B cell (primary cell): ENCODE data around the gene RGS6. TPM values are rescaled to one million over a fixed set of nuclear protein-coding genes. Genes with fewer than 3 reads are reported as not detected.

ENCODE experiments used
- ATAC-seq: fragments of 200-7000 bp; cut with Tn5 transposase; one replicate; pipeline ENCODE4 v1.10.0; 2021; ENCODE audit warnings: low read depth, mild to moderate bottlenecking, moderate number of reproducible peaks, moderate library complexity
- CTCF ChIA-PET: fragments of 350-600 bp; sonication (Branson Sonifier 250); formaldehyde crosslinking; loops from one replicate; lab custom pipeline; 2021; ENCODE audit warnings: antibody characterized with exemption, inconsistent platforms; lab: Charles Lee
- POLR2A ChIA-PET: fragments of 350-600 bp; sonication (Branson Sonifier 250); formaldehyde crosslinking; loops from one replicate; lab custom pipeline; 2021; ENCODE audit warnings: antibody characterized with exemption; lab: Charles Lee
- DNase-seq: peaks from one replicate; pipeline ENCODE4 v3.0.0; 2013
- H2AFZ ChIP-seq: 2 replicates; pipeline ENCODE4 v1.6.1; 2012; ENCODE audit warnings: mild to moderate bottlenecking, low read depth, low read length; ENCODE audit not compliant: insufficient read depth, poor library complexity, severe bottlenecking
- H3K27ac ChIP-seq, 2 donors: 1 replicate in 1 of 2; 2 replicates in 1 of 2; pipeline ENCODE4 v1.5.1; 2012 to 2013; ENCODE audit warnings: low read length in 2 of 2, mild to moderate bottlenecking in 2 of 2, moderate library complexity in 1 of 2
- H3K27me3 ChIP-seq, 4 experiments: fragments of 200-600 bp in 1 of 4; sonication (generic) in 1 of 4; replicated peaks in 1 of 4; 1 replicate in 2 of 4; 2 replicates in 2 of 4; pipeline versions ENCODE4 v1.6.1 to v1.7.0; 2013 to 2016; ENCODE audit warnings: low read length in 3 of 4, mild to moderate bottlenecking in 2 of 4, mixed read lengths in 1 of 4, moderate library complexity in 1 of 4; ENCODE audit not compliant: insufficient read depth in 4 of 4, control insufficient read depth in 3 of 4; ENCODE audit errors: control extremely low read depth in 1 of 4
- H3K36me3 ChIP-seq, 2 experiments: replicated peaks in 1 of 2; 1 replicate in 1 of 2; 2 replicates in 1 of 2; pipeline versions ENCODE4 v1.6.1 to v1.7.1; 2013; ENCODE audit warnings: low read length in 1 of 2; ENCODE audit not compliant: insufficient read depth in 2 of 2, control insufficient read depth in 1 of 2; ENCODE audit errors: control extremely low read depth in 1 of 2, extremely low read depth in 1 of 2
- H3K4me1 ChIP-seq, 2 donors: fragments of 200-600 bp in 1 of 2; sonication (generic) in 1 of 2; 1 replicate in 1 of 2; 2 replicates in 1 of 2; pipeline versions ENCODE4 v1.5.1 to v1.6.1; 2013 to 2017; ENCODE audit warnings: low read length in 2 of 2; ENCODE audit not compliant: control insufficient read depth in 2 of 2, insufficient read depth in 2 of 2
- H3K4me2 ChIP-seq: replicated peaks from 2 replicates; pipeline ENCODE3; 2012; ENCODE audit warnings: mild to moderate bottlenecking, low read depth, low read length; ENCODE audit not compliant: poor library complexity, severe bottlenecking
- H3K4me3 ChIP-seq, 5 experiments: fragments of 200-600 bp in 1 of 5; sonication (generic) in 1 of 5; 1 replicate in 3 of 5; 2 replicates in 2 of 5; pipeline versions ENCODE4 v1.5.1 to v1.7.0; 2011 to 2016; ENCODE audit warnings: low read length in 4 of 5, mild to moderate bottlenecking in 4 of 5, low read depth in 2 of 5, control low read depth in 1 of 5, moderate library complexity in 1 of 5; ENCODE audit not compliant: insufficient read depth in 1 of 5; ENCODE audit errors: control extremely low read depth in 1 of 5, extremely low read depth in 1 of 5
- H3K79me2 ChIP-seq: fragments of 200-600 bp; sonication (generic); one replicate; pipeline ENCODE4 v1.6.0; 2016; ENCODE audit warnings: low read length; ENCODE audit not compliant: control insufficient read depth, insufficient read depth
- H3K9ac ChIP-seq: fragments of 200-600 bp; sonication (generic); 2 replicates; pipeline ENCODE4 v1.6.1; 2017; ENCODE audit warnings: mild to moderate bottlenecking, low read length, moderate library complexity
- H3K9me3 ChIP-seq, 3 donors: one replicate each; pipeline versions ENCODE4 v1.6.1 to v1.7.1; 2013; ENCODE audit warnings: low read length in 2 of 3; ENCODE audit not compliant: control insufficient read depth in 2 of 3, insufficient read depth in 1 of 3; ENCODE audit errors: control extremely low read depth in 1 of 3
- H4K20me1 ChIP-seq: 2 replicates; pipeline ENCODE4 v1.6.0; 2012; ENCODE audit warnings: mild to moderate bottlenecking, low read length; ENCODE audit not compliant: insufficient read depth, control insufficient read depth, poor library complexity, severe bottlenecking
- H3K27ac Mint-ChIP-seq: one replicate; pipeline ENCODE4 v1.8.0; 2021; ENCODE audit warnings: mixed read lengths
- H3K27me3 Mint-ChIP-seq: one replicate; pipeline ENCODE4 v1.8.0; 2021; ENCODE audit warnings: mixed read lengths
- H3K4me1 Mint-ChIP-seq: one replicate; pipeline ENCODE4 v1.8.0; 2021; ENCODE audit warnings: mixed read lengths
- H3K4me3 Mint-ChIP-seq: one replicate; pipeline ENCODE4 v1.8.0; 2021; ENCODE audit warnings: mixed read lengths
- H3K9me3 Mint-ChIP-seq: one replicate; pipeline ENCODE4 v1.8.0; 2022; ENCODE audit warnings: mixed read lengths; ENCODE audit not compliant: insufficient read depth
- CTCF ChIP-seq: fragments of 200-600 bp; IDR thresholded peaks from one replicate; pipeline ENCODE4 v1.8.0; 2022; ENCODE audit warnings: antibody characterized with exemption, mild to moderate bottlenecking
- EZH2 ChIP-seq: IDR thresholded peaks from 2 replicates; pipeline ENCODE4 v1.6.1; 2012; ENCODE audit warnings: borderline replicate concordance, low read depth, mild to moderate bottlenecking, moderate library complexity, low read length; ENCODE audit not compliant: insufficient read depth, poor library complexity, severe bottlenecking
- WGBS: methylation state at CpG from one replicate; pipeline ENCODE4 v1.1.5; 2013; ENCODE audit warnings: missing lambda C conversion rate; ENCODE audit not compliant: insufficient coverage; 5-methylcytosine and 5-hydroxymethylcytosine counted together
- intact Hi-C: fragments of 100-400 bp; cut with micrococcal nuclease; formaldehyde crosslinking; loops from one replicate; pipeline ENCODE4 v1.10.0; 2022
- polyA plus RNA-seq: library from polyadenylated mRNA; depleted of rRNA; stranded (reverse); fragments of >200 nt; gene quantifications from 2 replicates; pipeline ENCODE4 v1.2.3, GENCODE V29; 2012
- total RNA-seq, 2 donors: library from RNA; stranded (reverse); fragments of 120-200 nt in 1 of 2; gene quantifications; 1 replicate in 1 of 2; 2 replicates in 1 of 2; pipeline versions ENCODE4 v1.2.3 to v1.2.4, GENCODE V29; 2013 to 2022

RGS6 gene
- total and polyA plus RNA-seq, 2 donors (not counting 1 experiment from before 2014, with no cell fraction given): 0.07 TPM; not detected in 1

- peaks cover 0 to 13% (median 0%) of the 10 kb centered on the region in 3 donors for H3K9me3 ChIP-seq
- intact Hi-C loops: no loop called here
- H3K4me1 ChIP-seq: peaks cover 4 to 5% of the 10 kb centered on the region in 2 donors
- DNase-seq: no peak
- no peaks in the 10 kb centered on the region for H4K20me1 ChIP-seq
- no peaks in the 10 kb centered on the region for H3K79me2 ChIP-seq
- Mint-ChIP-seq H3K9me3 (no peaks in the 10 kb centered on the region), H3K27me3 (peaks cover 8% of the 10 kb centered on the region), H3K4me1 (peaks cover 8% of the 10 kb centered on the region), H3K4me3 (no peak overlapping the region), H3K27ac (no peak overlapping the region)
- WGBS: 93% methylated on average over 14 of the region's 18 CpGs
- no peak for ATAC-seq
- no peak overlapping the region for H2AFZ ChIP-seq
- H3K27ac ChIP-seq: no peak overlapping the region
- CTCF ChIA-PET: no interaction called here
- no peak overlapping the region for H3K4me2 ChIP-seq
- H3K36me3 ChIP-seq: no peaks in the 10 kb centered on the region
- H3K4me3 ChIP-seq: no peak overlapping the region
- TF ChIP-seq EZH2 (no peak), CTCF (no peak)
- peaks cover 0 to 11% (median 1%) of the 10 kb centered on the region in 4 experiments for H3K27me3 ChIP-seq
- POLR2A ChIA-PET: no interaction called here
- no peak overlapping the region for H3K9ac ChIP-seq
These were observed 673.1 kb downstream of the RGS6 start for GRCh38 chr14:72605096-72605920.

GRCh38 chr14:72605921-72606220 lies 673.6 kb downstream of the RGS6 start:
- H3K4me2 ChIP-seq: no peak overlapping the region
- CTCF ChIA-PET: no interaction called here
- ATAC-seq (no peak), DNase-seq (no peak)
- no peak overlapping the region for H3K4me3 ChIP-seq
- H3K27me3 Mint-ChIP-seq: peaks cover 6% of the 10 kb centered on the region
- H3K9me3 Mint-ChIP-seq: no peaks in the 10 kb centered on the region
- no peak overlapping the region for H3K4me3 Mint-ChIP-seq
- no peaks in the 10 kb centered on the region for H4K20me1 ChIP-seq
- intact Hi-C loops: no loop called here
- TF ChIP-seq EZH2: no peak
- peaks cover 4% of the 10 kb centered on the region for H3K4me1 Mint-ChIP-seq
- H3K4me1 ChIP-seq: no peaks in the 10 kb centered on the region
- no peak overlapping the region for H3K27ac ChIP-seq
- no peak overlapping the region for H3K9ac ChIP-seq
- peaks cover 0 to 9% (median 1%) of the 10 kb centered on the region in 4 experiments for H3K27me3 ChIP-seq
- H3K79me2 ChIP-seq: no peaks in the 10 kb centered on the region
- POLR2A ChIA-PET: no interaction called here
- 90% methylated on average over 2 of the region's 3 CpGs for WGBS
- H3K9me3 ChIP-seq: peaks cover 0 to 16% (median 0%) of the 10 kb centered on the region in 3 donors
- no peak overlapping the region for H3K27ac Mint-ChIP-seq
- H3K36me3 ChIP-seq: no peaks in the 10 kb centered on the region
- no peak overlapping the region for H2AFZ ChIP-seq
